OCI-LY7 (cell line): ENCODE data around the gene EPB41L1. TPM values are rescaled to one million over a fixed set of nuclear protein-coding genes. Genes with fewer than 3 reads are reported as not detected.
A peak's percentile ranks its signal among the peaks of the same experiment; 100 is the strongest.

Experiments used
- BruUV-seq: library from RNA; stranded (reverse); fragments of 400-500 nt; replicated peaks from 2 replicates; lab custom pipeline; 2021; lab: Mats Ljungman, UMichigan
- CTCF ChIA-PET: fragments of 300-600 bp; sonication (Branson Sonifier 250); formaldehyde crosslinking; loops from one replicate; lab custom pipeline; 2022; ENCODE audit warnings: antibody characterized with exemption; ENCODE audit not compliant: unreplicated experiment; lab: Charles Lee
- POLR2A ChIA-PET: fragments of 300-600 bp; sonication (Branson Sonifier 250); formaldehyde crosslinking; loops from one replicate; lab custom pipeline; 2022; ENCODE audit warnings: antibody characterized with exemption; lab: Charles Lee
- DNase-seq: peaks from one replicate; pipeline ENCODE4 v3.0.0-alpha.2; 2015; ENCODE audit warnings: low spot score
- H2AFZ ChIP-seq: fragments of 200-600 bp; sonication (generic), shearing (Covaris generic); 2 replicates; pipeline ENCODE4 v1.6.1; 2014; ENCODE audit warnings: mild to moderate bottlenecking, antibody characterized with exemption, low read length, moderate library complexity
- H3K27ac ChIP-seq: fragments of 200-600 bp; sonication (generic); 2 replicates; pipeline ENCODE4 v1.5.1; 2014; ENCODE audit warnings: mixed run types, low read depth, mild to moderate bottlenecking, moderate library complexity, low read length, inconsistent platforms; ENCODE audit not compliant: poor library complexity, severe bottlenecking
- H3K36me3 ChIP-seq: fragments of 200-600 bp; sonication (generic); 2 replicates; pipeline ENCODE4 v1.6.1; 2014; ENCODE audit warnings: mild to moderate bottlenecking, antibody characterized with exemption, low read length, moderate library complexity, mixed read lengths; ENCODE audit not compliant: insufficient read depth
- H3K4me1 ChIP-seq: fragments of 200-600 bp; sonication (generic); 2 replicates; pipeline ENCODE4 v1.5.1; 2014; ENCODE audit warnings: mild to moderate bottlenecking, low read length; ENCODE audit not compliant: insufficient read depth, poor library complexity, severe bottlenecking
- H3K4me2 ChIP-seq: fragments of 200-600 bp; sonication (generic); 2 replicates; pipeline ENCODE4 v1.6.1; 2014; ENCODE audit warnings: mild to moderate bottlenecking, low read length
- H3K4me3 ChIP-seq: fragments of 200-600 bp; sonication (generic); 2 replicates; pipeline ENCODE4 v1.5.1; 2014; ENCODE audit warnings: mild to moderate bottlenecking, low read depth, low read length; ENCODE audit not compliant: poor library complexity, severe bottlenecking
- H3K79me2 ChIP-seq: fragments of 200-600 bp; sonication (generic); 2 replicates; pipeline ENCODE4 v1.6.1; 2016; ENCODE audit warnings: low read depth, mild to moderate bottlenecking, low read length, moderate library complexity, mixed read lengths; ENCODE audit not compliant: insufficient read depth
- H3K9me2 ChIP-seq: fragments of 200-600 bp; sonication (generic); 2 replicates; pipeline ENCODE4 v1.6.1; 2016; ENCODE audit warnings: mild to moderate bottlenecking, low read length, mixed read lengths; ENCODE audit not compliant: insufficient read depth
- H3K9me3 ChIP-seq: fragments of 200-600 bp; sonication (generic); 2 replicates; pipeline ENCODE4 v1.6.1; 2014; ENCODE audit warnings: mild to moderate bottlenecking, mixed run types, low read length, mixed read lengths
- H4K20me1 ChIP-seq: fragments of 200-600 bp; sonication (generic); 2 replicates; pipeline ENCODE4 v1.6.1; 2014; ENCODE audit warnings: mild to moderate bottlenecking, antibody characterized with exemption, low read length, moderate library complexity, mixed read lengths; ENCODE audit not compliant: insufficient read depth
- EZH2phosphoT487 ChIP-seq: fragments of 200-600 bp; sonication (generic); IDR thresholded peaks from 2 replicates; pipeline ENCODE4 v1.6.1; 2018; ENCODE audit warnings: low read depth, borderline replicate concordance, mild to moderate bottlenecking, mixed run types, antibody characterized with exemption, low read length, moderate library complexity, mixed read lengths
- intact Hi-C: fragments of 100-400 bp; cut with micrococcal nuclease; formaldehyde crosslinking; loops from one replicate; pipeline ENCODE4 v1.10.0; 2022; ENCODE audit not compliant: unreplicated experiment
- total RNA-seq, 2 experiments: library from RNA; depleted of rRNA in 1 of 2; stranded (reverse); fragments of >200 nt in 1 of 2; shearing (Covaris generic) in 1 of 2; gene quantifications; 2 replicates each; pipeline ENCODE4 v1.2.3, GENCODE V29; 2014 to 2022
- TF ChIP-seq, protein P1 (sequence below): fragments of 200-600 bp; sonication (generic); conservative IDR thresholded peaks from 2 replicates; pipeline ENCODE4 v1.5.1; 2014; ENCODE audit warnings: mild to moderate bottlenecking, antibody characterized with exemption, low read length, moderate library complexity, mixed read lengths

EPB41L1 gene
- total RNA-seq, 2 experiments from 2014 or later, result 0.54 to 1.6 TPM

DNA sequence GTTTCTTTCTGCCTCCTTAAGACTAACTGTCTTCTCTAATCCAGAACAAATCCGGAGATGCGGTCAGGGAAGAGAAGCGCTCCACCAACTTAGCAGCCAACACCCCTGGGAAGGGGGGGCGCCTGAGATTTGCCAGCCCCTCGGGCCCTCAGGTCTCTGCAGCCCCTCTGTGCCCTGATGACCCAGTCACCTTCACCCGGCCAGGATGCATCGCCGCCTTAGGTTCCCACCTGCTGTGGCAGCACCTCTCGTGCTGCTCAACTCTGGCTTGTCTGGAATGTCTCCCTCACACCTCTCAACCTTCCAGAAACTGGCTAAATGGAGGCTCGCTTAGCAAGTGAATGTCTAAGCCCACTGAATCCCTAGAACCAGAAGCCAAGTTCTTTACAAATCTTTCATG, 53.7 kb downstream of the EPB41L1 start:
- H2AFZ ChIP-seq, result no peak overlapping the region
- H3K4me2 ChIP-seq, result no peak overlapping the region
- ChIA-PET CTCF (no interaction called here), POLR2A (interaction anchor here (0.7 kb wide), 1 partner anchor 8 kb away, joined by 4 read pairs; no protein-coding TSS in a partner anchor)
- H3K79me2 ChIP-seq, result no peaks in the 10 kb centered on the region
- H3K9me2 ChIP-seq, result no peaks in the 10 kb centered on the region
- H3K4me1 ChIP-seq, result no peaks in the 10 kb centered on the region
- no TSS peak for BruUV-seq
- intact Hi-C loops, result no loop called here
- no peaks in the 10 kb centered on the region for H3K9me3 ChIP-seq
- no peaks in the 10 kb centered on the region for H3K36me3 ChIP-seq
- DNase-seq, result no peak
- H3K4me3 ChIP-seq, result no peak overlapping the region
- H4K20me1 ChIP-seq, result no peaks in the 10 kb centered on the region
- H3K27ac ChIP-seq, result no peak overlapping the region
- TF ChIP-seq, protein P1, sequence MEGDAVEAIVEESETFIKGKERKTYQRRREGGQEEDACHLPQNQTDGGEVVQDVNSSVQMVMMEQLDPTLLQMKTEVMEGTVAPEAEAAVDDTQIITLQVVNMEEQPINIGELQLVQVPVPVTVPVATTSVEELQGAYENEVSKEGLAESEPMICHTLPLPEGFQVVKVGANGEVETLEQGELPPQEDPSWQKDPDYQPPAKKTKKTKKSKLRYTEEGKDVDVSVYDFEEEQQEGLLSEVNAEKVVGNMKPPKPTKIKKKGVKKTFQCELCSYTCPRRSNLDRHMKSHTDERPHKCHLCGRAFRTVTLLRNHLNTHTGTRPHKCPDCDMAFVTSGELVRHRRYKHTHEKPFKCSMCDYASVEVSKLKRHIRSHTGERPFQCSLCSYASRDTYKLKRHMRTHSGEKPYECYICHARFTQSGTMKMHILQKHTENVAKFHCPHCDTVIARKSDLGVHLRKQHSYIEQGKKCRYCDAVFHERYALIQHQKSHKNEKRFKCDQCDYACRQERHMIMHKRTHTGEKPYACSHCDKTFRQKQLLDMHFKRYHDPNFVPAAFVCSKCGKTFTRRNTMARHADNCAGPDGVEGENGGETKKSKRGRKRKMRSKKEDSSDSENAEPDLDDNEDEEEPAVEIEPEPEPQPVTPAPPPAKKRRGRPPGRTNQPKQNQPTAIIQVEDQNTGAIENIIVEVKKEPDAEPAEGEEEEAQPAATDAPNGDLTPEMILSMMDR, result no peak
- TF ChIP-seq EZH2phosphoT487, result no peak

GRCh38 chr20:36210436-36211021, 56.0 kb downstream of the EPB41L1 start:
- no peaks in the 10 kb centered on the region for H3K36me3 ChIP-seq
- ChIA-PET CTCF (no interaction called here), POLR2A (no interaction called here)
- no peak overlapping the region for H3K4me2 ChIP-seq
- no peak overlapping the region for H3K4me3 ChIP-seq
- no peaks in the 10 kb centered on the region for H3K79me2 ChIP-seq
- H3K27ac ChIP-seq, result no peak overlapping the region
- H3K4me1 ChIP-seq, result no peaks in the 10 kb centered on the region
- TF ChIP-seq EZH2phosphoT487, result no peak
- TF ChIP-seq, protein P1, result peak; percentile 29; the same call in 1 of the 2 replicates
- peak; percentile 10 for DNase-seq
- no peak overlapping the region for H2AFZ ChIP-seq
- intact Hi-C loops, result no loop called here
- no peaks in the 10 kb centered on the region for H4K20me1 ChIP-seq
- BruUV-seq, result no TSS peak
- H3K9me3 ChIP-seq, result no peaks in the 10 kb centered on the region
- H3K9me2 ChIP-seq, result no peaks in the 10 kb centered on the region

GRCh38 chr20:36213362-36213761, 58.8 kb downstream of the EPB41L1 start:
- Histone ChIP-seq H4K20me1 (no peaks in the 10 kb centered on the region), H3K27ac (no peak overlapping the region), H2AFZ (no peak overlapping the region), H3K4me1 (no peaks in the 10 kb centered on the region), H3K9me2 (no peaks in the 10 kb centered on the region), H3K9me3 (no peaks in the 10 kb centered on the region), H3K4me2 (no peak overlapping the region), H3K4me3 (no peak overlapping the region), H3K79me2 (no peaks in the 10 kb centered on the region), H3K36me3 (no peaks in the 10 kb centered on the region)
- CTCF ChIA-PET, result interaction anchor here (1.9 kb wide), 1 partner anchor 11 kb away, joined by 7 read pairs; no protein-coding TSS in a partner anchor
- DNase-seq, result no peak
- TF ChIP-seq, protein P1, result no peak
- TF ChIP-seq EZH2phosphoT487, result no peak
- POLR2A ChIA-PET, result no interaction called here
- no TSS peak for BruUV-seq
- intact Hi-C loops, result no loop called here
